Progenitor cell of endocrine pancreas (in vitro differentiated cells): ENCODE results near the gene LGR6. TPM values are rescaled to one million over a fixed set of nuclear protein-coding genes. Genes with fewer than 3 reads are reported as not detected.

Experiments used
- DNase-seq: peaks from one replicate; pipeline ENCODE4 v3.0.0; 2021; ENCODE audit warnings: low spot score; ENCODE audit not compliant: unreplicated experiment
- H3K27ac Mint-ChIP-seq: 2 replicates; pipeline ENCODE4 v1.8.0; 2021; ENCODE audit warnings: mild to moderate bottlenecking, moderate library complexity, mixed read lengths
- H3K27me3 Mint-ChIP-seq: 2 replicates; pipeline ENCODE4 v1.8.0; 2021; ENCODE audit warnings: mixed read lengths
- H3K36me3 Mint-ChIP-seq: 2 replicates; pipeline ENCODE4 v1.8.0; 2022; ENCODE audit warnings: mixed read lengths; ENCODE audit not compliant: insufficient read depth
- H3K4me1 Mint-ChIP-seq: 2 replicates; pipeline ENCODE4 v1.8.0; 2021; ENCODE audit warnings: low read depth, mixed read lengths
- H3K4me3 Mint-ChIP-seq: 2 replicates; pipeline ENCODE4 v1.8.0; 2021; ENCODE audit warnings: low read depth, mild to moderate bottlenecking, moderate library complexity, mixed read lengths
- H3K9me3 Mint-ChIP-seq: 2 replicates; pipeline ENCODE4 v1.8.0; 2021; ENCODE audit warnings: low read depth, mixed read lengths
- CTCF ChIP-seq: fragments of 200-600 bp; sonication (generic); IDR thresholded peaks from one replicate; pipeline ENCODE4 v1.5.0; 2021; ENCODE audit warnings: antibody characterized with exemption, mild to moderate bottlenecking; ENCODE audit not compliant: unreplicated experiment
- total RNA-seq: library from RNA; stranded (reverse); gene quantifications from 2 replicates; pipeline ENCODE4 v1.2.1, GENCODE V29; 2021

The LGR6 gene
- total RNA-seq, 1 donor from 2014 or later: 0.50 TPM

GRCh38 chr1:202293569-202293968, 100.0 kb downstream of the LGR6 start:
- DNase-seq: no peak
- no peaks in the 10 kb centered on the region for H3K9me3 Mint-ChIP-seq
- no peak for TF ChIP-seq CTCF
- peaks cover 4% of the 10 kb centered on the region for H3K27me3 Mint-ChIP-seq
- no peak overlapping the region for H3K27ac Mint-ChIP-seq
- no peaks in the 10 kb centered on the region for H3K4me1 Mint-ChIP-seq
- no peak overlapping the region for H3K4me3 Mint-ChIP-seq
- no peaks in the 10 kb centered on the region for H3K36me3 Mint-ChIP-seq

DNA sequence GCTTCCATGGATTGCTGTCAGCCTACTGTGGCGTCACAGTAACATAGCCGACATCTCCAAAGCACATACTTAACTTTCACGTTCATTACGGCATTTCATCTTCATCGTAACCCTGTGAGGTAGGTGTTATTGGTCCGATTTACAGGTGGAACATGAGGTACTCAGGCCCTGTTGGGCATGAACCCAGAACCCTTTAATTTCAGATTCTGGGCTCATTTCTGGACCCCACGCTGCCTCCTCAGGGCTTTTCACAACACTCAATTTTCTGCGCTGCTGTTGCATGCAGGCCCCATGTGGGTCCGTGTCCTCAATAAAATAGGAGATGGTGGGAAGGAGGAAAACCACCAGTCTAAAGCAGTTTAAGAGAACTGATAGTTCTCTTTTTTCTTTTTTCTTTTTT, 108.6 kb downstream of the LGR6 start:
- Mint-ChIP-seq H3K36me3 (no peaks in the 10 kb centered on the region), H3K27me3 (peaks cover 16% of the 10 kb centered on the region), H3K27ac (no peak overlapping the region), H3K9me3 (no peaks in the 10 kb centered on the region), H3K4me3 (no peak overlapping the region), H3K4me1 (no peaks in the 10 kb centered on the region)
- TF ChIP-seq CTCF: no peak
- DNase-seq: no peak

- no peaks in the 10 kb centered on the region for H3K9me3 Mint-ChIP-seq
- peaks cover 2% of the 10 kb centered on the region for H3K4me1 Mint-ChIP-seq
- H3K27me3 Mint-ChIP-seq: peaks cover 9% of the 10 kb centered on the region
- no peak overlapping the region for H3K4me3 Mint-ChIP-seq
- no peaks in the 10 kb centered on the region for H3K36me3 Mint-ChIP-seq
- TF ChIP-seq CTCF: no peak
- no peak overlapping the region for H3K27ac Mint-ChIP-seq
- DNase-seq: no peak
Observed at GRCh38 chr1:202304375-202304774, 110.8 kb downstream of the LGR6 start.

GRCh38 chr1:202305168-202305567, 111.6 kb downstream of the LGR6 start:
- Mint-ChIP-seq H3K36me3 (no peaks in the 10 kb centered on the region), H3K4me1 (peaks cover 2% of the 10 kb centered on the region), H3K4me3 (no peak overlapping the region), H3K27ac (no peak overlapping the region), H3K27me3 (peaks cover 7% of the 10 kb centered on the region), H3K9me3 (no peaks in the 10 kb centered on the region)
- no peak for DNase-seq
- TF ChIP-seq CTCF: no peak

DNA sequence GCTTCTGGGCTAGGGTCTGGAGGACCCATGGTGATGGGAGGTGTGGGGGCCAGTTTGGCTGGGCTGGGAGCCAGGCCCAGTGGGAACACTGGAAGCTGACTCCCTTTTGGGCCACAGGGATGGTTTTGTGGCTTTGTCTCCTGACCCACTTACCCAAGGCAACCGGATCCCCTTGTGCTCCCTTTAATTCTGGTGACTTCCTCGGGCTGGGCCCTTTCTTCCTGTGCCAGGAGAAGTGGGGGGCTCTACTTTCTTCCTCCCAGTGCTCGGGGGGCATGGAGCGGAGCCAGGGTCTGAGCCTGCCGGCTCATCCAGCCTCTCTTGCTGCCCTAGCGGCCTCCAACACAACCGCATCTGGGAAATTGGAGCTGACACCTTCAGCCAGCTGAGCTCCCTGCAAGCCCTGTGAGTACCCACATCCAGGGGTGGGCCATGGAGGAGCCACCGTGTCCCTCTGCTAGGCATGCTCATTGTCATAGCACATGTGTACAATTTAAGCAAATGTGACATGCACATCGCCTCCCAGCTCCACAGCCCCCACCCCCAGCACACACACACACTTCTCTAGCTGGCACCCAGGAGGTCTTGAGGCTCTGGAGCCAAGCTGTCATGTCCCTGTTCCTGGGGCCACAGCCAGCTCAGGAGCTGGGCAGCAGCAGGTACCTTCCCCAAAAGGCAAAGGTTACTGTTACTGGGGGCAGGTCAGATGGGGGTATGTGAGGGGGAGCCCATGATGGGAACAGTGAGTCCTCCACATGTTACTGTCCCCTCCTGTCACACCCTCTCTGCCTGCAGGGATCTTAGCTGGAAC, 113.1 kb downstream of the LGR6 start:
- H3K4me3 Mint-ChIP-seq: no peak overlapping the region
- H3K4me1 Mint-ChIP-seq: peaks cover 2% of the 10 kb centered on the region
- TF ChIP-seq CTCF: no peak
- DNase-seq: no peak
- no peaks in the 10 kb centered on the region for H3K36me3 Mint-ChIP-seq
- no peaks in the 10 kb centered on the region for H3K9me3 Mint-ChIP-seq
- H3K27ac Mint-ChIP-seq: no peak overlapping the region
- peaks cover 2% of the 10 kb centered on the region for H3K27me3 Mint-ChIP-seq
